K562 (cell line): ENCODE measurements around the gene CPPED1. TPM values are rescaled to one million over a fixed set of nuclear protein-coding genes. Genes with fewer than 3 reads are reported as not detected.

Experiments used
- AFF1 ChIP-seq, 2 experiments: fragments of 450-650 bp; IDR thresholded peaks; 2 replicates each; pipeline ENCODE4 v1.6.1; 2018; ENCODE audit warnings: mild to moderate bottlenecking in 2 of 2, low read depth in 1 of 2; ENCODE audit not compliant: partially characterized antibody in 2 of 2
- CBFA2T2 ChIP-seq: fragments of 450-650 bp; conservative IDR thresholded peaks from 2 replicates; pipeline ENCODE4 v1.6.1; 2017; ENCODE audit warnings: mild to moderate bottlenecking
- CBX2 ChIP-seq: fragments of 200-600 bp; sonication (generic); IDR thresholded peaks from one replicate; pipeline ENCODE4 v1.6.1; 2012; ENCODE audit warnings: mild to moderate bottlenecking, low read length, inconsistent platforms; ENCODE audit not compliant: insufficient read depth, poor library complexity, severe bottlenecking
- CHD2 ChIP-seq: IDR thresholded peaks from 2 replicates; pipeline ENCODE4 v1.6.1; 2011; ENCODE audit warnings: low read depth, low read length
- CREB1 ChIP-seq, 2 experiments: sonication (generic) in 1 of 2; formaldehyde crosslinking in 1 of 2; IDR thresholded peaks; 2 replicates each; pipeline versions ENCODE4 v1.6.1 to v1.8.0; 2012 to 2022; ENCODE audit warnings: inconsistent platforms in 1 of 2, mild to moderate bottlenecking in 1 of 2, missing genetic modification reagents in 1 of 2, moderate library complexity in 1 of 2
- GMEB1 ChIP-seq: fragments of 250-450 bp; sonication (Bioruptor Pico); IDR thresholded peaks from 2 replicates; pipeline ENCODE4 v1.4.0; 2020; ENCODE audit warnings: mild to moderate bottlenecking
- NCOR1 ChIP-seq: fragments of 450-650 bp; IDR thresholded peaks from 2 replicates; pipeline ENCODE4 v1.6.1; 2016; ENCODE audit warnings: mild to moderate bottlenecking, moderate library complexity
- REST ChIP-seq, 2 experiments: fragments of 450-650 bp; formaldehyde crosslinking in 1 of 2; IDR thresholded peaks; 2 replicates each; pipeline versions ENCODE4 v1.4.0 to v1.6.1; 2014 to 2020; ENCODE audit warnings: mild to moderate bottlenecking in 2 of 2, borderline replicate concordance in 1 of 2, low read depth in 1 of 2
- SMAD1 ChIP-seq: fragments of 150-350 bp; IDR thresholded peaks from 2 replicates; pipeline ENCODE4 v1.6.1; 2014; ENCODE audit warnings: low read length, low read depth; ENCODE audit not compliant: partially characterized antibody
- SMARCA4 ChIP-seq: fragments of 450-650 bp; IDR thresholded peaks from 2 replicates; pipeline ENCODE4 v1.6.1; 2016
- SOX6 ChIP-seq: fragments of 450-650 bp; IDR thresholded peaks from 2 replicates; pipeline ENCODE4 v1.6.1; 2014; ENCODE audit warnings: mild to moderate bottlenecking
- TAF9B ChIP-seq: fragments of 450-650 bp; IDR thresholded peaks from 2 replicates; pipeline ENCODE4 v1.6.1; 2018; ENCODE audit warnings: mild to moderate bottlenecking; ENCODE audit not compliant: partially characterized antibody
- YBX1 ChIP-seq: fragments of 450-650 bp; IDR thresholded peaks from 2 replicates; pipeline ENCODE4 v1.7.1; 2016; ENCODE audit warnings: mild to moderate bottlenecking
- ZNF436 ChIP-seq: fragments of 250-450, 450-650 bp; sonication (Bioruptor Pico); formaldehyde crosslinking; IDR thresholded peaks from 2 replicates; pipeline ENCODE4 v1.7.0; 2020; ENCODE audit warnings: mild to moderate bottlenecking
- ZNF76 ChIP-seq: fragments of 250-450 bp; sonication (Bioruptor Pico); IDR thresholded peaks from 2 replicates; pipeline ENCODE4 v1.4.0; 2020; ENCODE audit warnings: mild to moderate bottlenecking, moderate library complexity, borderline replicate concordance
- polyA plus RNA-seq, 8 experiments: library from polyadenylated mRNA; depleted of rRNA in 4 of 8; stranded (reverse) in 5 of 8; unstranded in 3 of 8; fragments of >200 nt; fragmentation: Nextera tagmentation in 2 of 8; fragmentation: Illumina TruSeq in 1 of 8; extraction: Ambion mirVana in 2 of 8; extraction: Trizol in 1 of 8; gene quantifications; 2 replicates each; pipeline versions ENCODE4 v1.2.1 to v1.2.3, GENCODE V29; 2011 to 2014; ENCODE audit warnings: inconsistent platforms in 1 of 8, missing spikeins in 1 of 8
- total RNA-seq, 7 experiments: library from RNA; depleted of rRNA in 6 of 7; stranded (reverse); fragments of >200 nt in 6 of 7; fragmentation: Illumina TruSeq in 2 of 7; extraction: Trizol in 2 of 7; gene quantifications; 2 replicates each; pipeline versions ENCODE4 v1.2.1 to v1.2.3, GENCODE V29; 2011 to 2021; ENCODE audit warnings: low replicate concordance in 1 of 7

CPPED1 gene
- total and polyA plus RNA-seq, 9 of the 15 experiments (the other 6 are each of a cell fraction or from before 2014, with no cell fraction given): 7.5 to 25.7 (median 16.9) TPM

GRCh38 chr16:12612598-12613101 is 191.0 kb downstream of the CPPED1 start (continued):
- TF ChIP-seq ZNF76 (CRISPR knock-in tag) (no peak), TAF9B (peak; percentile 25), AFF1 (IDR thresholded peaks at IDR 0.05; ENCODE audit: low read depth in 1 of 2, partially characterized antibody in 2 of 2) (peak in 1 of 2 experiments; percentile 53), SMAD1 (no peak), CBFA2T2 (peak; percentile 71), CBX2 (no peak), REST (IDR thresholded peaks at IDR 0.05; ENCODE audit: borderline replicate concordance) (peak; percentile 87), REST (CRISPR knock-in tag; IDR thresholded peaks at IDR 0.05; ENCODE audit: low read depth) (no peak), CHD2 (no peak), ZNF436 (no peak), YBX1 (no peak), GMEB1 (CRISPR knock-in tag) (no peak), CREB1 (IDR thresholded peaks at IDR 0.05) (no peak), CREB1 (CRISPR knock-in tag; IDR thresholded peaks at IDR 0.05) (no peak), NCOR1 (peak; percentile 33; the same call in 1 of the 2 replicates), SOX6 (peak; percentile 73), SMARCA4 (peak; percentile 90)
